NOMO-1 treated with DMSO at 0.1 percent for 48 hours (cell line): ENCODE results near the gene GPR42.

Source experiments
- DNase-seq: peaks from one replicate; lab custom pipeline; 2025; ENCODE audit not compliant: unreplicated experiment; lab: John Stamatoyannopoulos, UW

The GPR42 gene

GRCh38 chr19:35417713-35418534 is 47.1 kb downstream of the GPR42 start:
- DNase-seq, result no peak

DNA sequence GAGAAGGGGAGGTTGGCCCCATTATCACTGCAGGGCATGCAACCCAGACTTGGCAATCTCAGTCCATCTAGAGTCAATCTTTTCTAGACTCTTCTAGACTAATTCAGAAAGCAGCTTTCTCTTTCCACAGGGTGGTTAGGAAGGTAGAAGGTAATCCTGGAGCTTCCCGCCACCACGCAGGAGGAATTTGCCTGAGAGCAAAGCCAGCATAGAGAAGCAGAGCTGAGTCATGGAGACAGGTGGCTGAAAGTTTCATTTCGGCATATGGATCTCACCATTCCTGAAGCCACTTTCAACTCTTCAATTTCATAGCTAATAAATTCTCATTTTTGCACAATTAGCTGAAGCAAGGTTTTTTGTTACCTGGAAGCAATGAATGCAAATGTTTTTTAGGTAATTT is 48.2 kb downstream of the GPR42 start:
- no peak for DNase-seq

GRCh38 chr19:35419805-35420204 is 48.9 kb downstream of the GPR42 start:
- DNase-seq, result no peak

DNA sequence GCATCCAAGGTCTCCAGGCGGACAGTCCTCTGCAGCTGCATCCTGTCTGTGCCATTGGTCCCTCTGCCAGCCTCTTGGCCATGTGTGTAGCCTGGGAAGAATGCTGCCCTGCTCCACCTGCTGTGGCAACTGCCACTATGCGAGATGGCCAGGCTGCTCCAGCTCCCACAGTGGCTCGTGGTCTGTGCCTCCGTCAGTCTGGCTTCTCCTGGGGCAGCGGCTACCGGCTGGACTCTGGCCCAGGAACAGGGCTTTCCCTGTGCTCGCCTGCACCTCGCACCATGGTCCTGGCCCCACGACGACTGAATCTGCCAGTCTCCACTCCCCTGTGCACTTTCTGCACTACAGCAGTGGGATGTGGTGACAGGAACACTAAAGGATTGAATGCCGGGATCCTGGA is 50.5 kb downstream of the GPR42 start:
- DNase-seq, result no peak
